Measurements from ENCODE around the gene ZFP82. TPM values are rescaled to one million over a fixed set of nuclear protein-coding genes. Genes with fewer than 3 reads are reported as not detected.

Gene ZFP82
- 1.6 to 2.0 TPM (median 1.7 TPM) in 5 replicates for total RNA-seq (2022; extraction: Qiagen RNA extraction)

GRCh38 chr19:36418287-36419001, at the start of gene ZFP82:
Gene ZFP82, minus strand, starts transcription at chr19:36418644. Its CDS starts 8,855 bp downstream, at chr19:36409789.

GRCh38 chr19:36378625-36379509, 39.6 kb downstream of the ZFP82 start, which contains the start of gene ZFP14:
Gene ZFP14, minus strand, starts transcription at chr19:36379201. Its CDS starts 11,309 bp downstream, at chr19:36367892.

Other genes starting within 250 kb of the ZFP82 start
- 4.4 to 4.8 TPM (median 4.6 TPM) in 5 replicates for gene ZNF565, start 204.0 kb downstream of the ZFP82 start, total RNA-seq (2022; extraction: Qiagen RNA extraction)
- gene ZNF146, start 203.5 kb downstream of the ZFP82 start, total RNA-seq (2022; extraction: Qiagen RNA extraction), result 120 to 157 TPM (median 136 TPM) in 5 replicates
- 1.5 to 2.8 TPM (median 2.2 TPM) in 5 replicates for gene ZFP14, start 39.4 kb downstream of the ZFP82 start, total RNA-seq (2022; extraction: Qiagen RNA extraction)
- 7.5 to 9.2 TPM (median 8.3 TPM) in 5 replicates for gene ZNF566, start 70.9 kb upstream of the ZFP82 start, total RNA-seq (2022; extraction: Qiagen RNA extraction)
- 6.6 to 11.2 TPM (median 8.3 TPM) in 5 replicates for gene ZNF260, start 109.6 kb upstream of the ZFP82 start, total RNA-seq (2022; extraction: Qiagen RNA extraction)
- 2.1 to 3.2 TPM (median 2.5 TPM) in 5 replicates for gene ZNF529, start 154.6 kb upstream of the ZFP82 start, total RNA-seq (2022; extraction: Qiagen RNA extraction)
- 0.05 to 0.07 TPM (median 0.06 TPM) in 4 of 5 replicates, not detected in the other for gene ZNF382, start 186.7 kb upstream of the ZFP82 start, total RNA-seq (2022; extraction: Qiagen RNA extraction)
- 5.7 to 8.6 TPM (median 6.2 TPM) in 5 replicates for gene ZNF461, start 248.2 kb upstream of the ZFP82 start, total RNA-seq (2022; extraction: Qiagen RNA extraction)

Measured in A549 treated with dexamethasone at 1 μM for 4 hours (cell line).